Activated CD8-positive, alpha-beta memory T cell treated with anti-CD3 and anti-CD28 coated beads, Interleukin-2, amount 50 U/mL, for 4 hours (primary cell): ENCODE results near the gene DNASE1.

ENCODE experiments used
- DNase-seq: peaks from one replicate; pipeline ENCODE4 v3.0.0-alpha.2; 2020

The DNASE1 gene

DNA sequence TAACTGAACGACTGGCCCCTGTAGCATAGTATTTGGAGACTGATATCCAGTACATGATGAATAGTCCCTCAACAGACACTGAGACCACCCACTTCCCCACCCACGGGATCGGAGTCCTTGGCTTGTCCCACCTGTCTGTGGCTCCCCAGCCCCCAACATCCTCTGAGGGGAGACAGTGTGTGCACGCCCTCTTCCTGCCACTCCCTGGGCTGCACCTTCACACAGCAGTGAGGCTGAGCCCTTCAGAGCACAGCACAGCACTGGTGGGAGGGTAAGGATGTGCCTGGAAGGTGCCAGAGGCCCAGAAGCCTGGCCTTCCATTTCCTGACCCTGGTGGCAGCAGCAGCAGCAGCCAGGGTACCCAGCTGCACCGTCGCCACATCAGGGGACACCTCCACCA is 11.0 kb downstream of the DNASE1 start:
- peak; percentile 47 for DNase-seq

DNA sequence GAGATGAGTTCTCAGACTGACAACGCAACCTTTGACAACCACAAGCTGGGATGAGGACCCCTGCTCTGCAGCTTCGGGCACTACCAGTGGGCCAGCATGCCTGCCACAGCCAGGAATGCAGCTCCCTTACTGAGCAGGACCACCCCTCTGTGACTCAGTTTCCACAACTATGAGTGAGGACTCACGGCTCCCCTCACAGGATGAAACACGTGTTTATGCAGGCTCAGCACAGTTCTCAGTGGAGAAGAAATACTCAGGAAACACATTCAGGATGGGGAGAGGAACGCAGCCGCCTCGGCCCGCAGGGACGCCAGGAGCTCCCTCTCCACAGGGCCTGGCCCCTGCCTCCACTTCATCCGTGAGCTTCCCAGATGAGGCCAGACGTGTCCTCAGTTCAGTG is 14.1 kb downstream of the DNASE1 start:
- DNase-seq, result no peak

DNA sequence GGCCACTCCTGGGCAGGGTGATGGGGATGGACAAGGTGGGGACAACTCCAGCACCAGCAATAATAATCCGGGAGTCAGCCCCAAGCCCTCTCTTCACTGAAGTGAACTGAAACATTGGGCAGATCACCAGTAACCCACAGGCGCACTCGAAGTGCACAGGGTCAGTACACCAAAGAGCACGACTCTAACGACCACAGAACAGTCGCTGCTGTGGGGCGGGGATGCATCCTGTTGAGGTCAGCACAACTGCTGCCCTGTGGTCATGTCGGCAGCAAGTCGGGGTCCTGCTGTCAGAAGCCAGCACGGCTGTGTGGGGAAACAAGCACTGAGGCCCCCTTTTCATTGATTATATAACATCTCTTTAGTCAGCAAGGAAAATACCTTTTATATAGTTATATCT is 14.6 kb downstream of the DNASE1 start:
- no peak for DNase-seq

DNA sequence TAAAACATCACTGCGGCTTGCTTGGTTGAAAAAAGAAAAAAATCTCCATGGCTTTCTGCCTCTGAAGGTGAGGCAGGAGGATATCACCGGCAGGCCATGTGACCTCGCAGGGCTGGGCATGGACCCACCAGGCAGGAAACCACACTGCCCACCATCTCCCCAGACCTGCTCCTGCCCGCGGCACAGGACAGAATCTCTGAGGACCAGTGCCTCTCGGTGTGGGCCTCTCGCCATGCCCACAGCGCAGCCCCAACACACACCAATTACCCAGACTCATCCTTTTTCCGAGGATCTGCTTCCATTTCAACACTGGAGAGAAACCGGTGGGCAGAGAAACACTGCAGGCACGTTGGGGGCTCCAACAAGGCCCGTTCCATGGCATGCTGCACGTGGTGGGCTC is 16.2 kb downstream of the DNASE1 start:
- no peak for DNase-seq

DNA sequence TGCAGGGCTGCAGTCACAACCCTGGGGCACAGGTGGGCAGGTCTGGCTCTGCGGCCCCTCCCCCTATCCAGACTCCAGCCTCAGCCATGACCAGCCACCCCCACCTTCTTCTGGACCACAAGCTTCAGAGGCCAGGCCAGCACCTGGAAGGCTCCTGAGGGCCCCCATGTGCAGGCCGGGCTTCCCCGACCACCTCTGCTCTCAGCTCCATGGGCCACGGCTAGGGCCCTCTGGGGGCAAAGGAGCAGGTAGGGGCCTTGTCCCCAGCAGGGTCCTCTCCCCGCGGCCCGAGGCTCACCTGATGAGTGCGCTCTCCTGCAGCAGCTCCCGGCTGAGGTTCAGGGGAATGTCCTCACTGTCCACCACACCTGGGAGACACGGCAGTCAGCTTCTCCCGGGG is 16.9 kb downstream of the DNASE1 start:
- no peak for DNase-seq

DNA sequence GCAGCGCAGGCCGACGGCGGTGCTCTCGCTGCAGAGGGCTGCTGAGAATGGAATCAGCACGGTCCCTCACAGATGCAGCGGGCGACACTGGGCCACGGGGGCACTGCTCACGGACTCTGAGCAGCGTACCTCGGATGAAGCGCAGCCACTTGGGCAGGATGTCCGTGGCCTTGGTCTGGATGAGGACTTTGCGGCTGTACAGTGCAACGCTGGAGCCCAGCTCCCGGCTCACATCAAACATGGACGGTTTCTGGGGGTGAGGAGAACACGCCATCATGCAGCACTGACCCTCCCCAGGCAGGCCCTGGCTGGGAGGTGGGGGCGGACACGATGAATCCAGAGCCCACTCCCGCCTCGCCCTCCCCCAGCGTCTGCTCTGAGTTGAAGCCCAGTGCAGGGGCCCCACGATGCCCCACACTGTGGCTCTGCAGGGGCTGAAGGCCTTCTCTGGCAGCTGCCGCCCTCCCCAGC is 18.1 kb downstream of the DNASE1 start:
- no peak for DNase-seq

DNA sequence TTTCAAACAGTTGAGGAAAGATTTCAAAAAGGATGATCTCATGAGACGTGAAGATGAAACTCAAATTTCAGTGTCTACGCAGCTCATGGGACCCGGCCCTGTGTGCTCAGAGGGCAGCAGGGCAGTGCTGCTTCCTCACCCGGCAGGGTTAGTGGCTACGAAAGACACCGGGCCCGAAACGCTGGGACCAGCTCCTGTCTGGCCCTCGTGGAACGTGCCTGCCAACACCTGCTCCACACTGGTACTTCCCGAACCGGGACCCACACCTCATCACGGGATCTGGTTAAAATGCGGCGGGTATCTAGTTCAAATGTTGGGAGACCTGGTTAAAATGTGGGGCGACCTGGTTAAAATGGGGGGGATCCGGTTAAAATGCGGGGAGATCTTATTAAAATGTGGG is 18.7 kb downstream of the DNASE1 start:
- DNase-seq, result no peak

DNA sequence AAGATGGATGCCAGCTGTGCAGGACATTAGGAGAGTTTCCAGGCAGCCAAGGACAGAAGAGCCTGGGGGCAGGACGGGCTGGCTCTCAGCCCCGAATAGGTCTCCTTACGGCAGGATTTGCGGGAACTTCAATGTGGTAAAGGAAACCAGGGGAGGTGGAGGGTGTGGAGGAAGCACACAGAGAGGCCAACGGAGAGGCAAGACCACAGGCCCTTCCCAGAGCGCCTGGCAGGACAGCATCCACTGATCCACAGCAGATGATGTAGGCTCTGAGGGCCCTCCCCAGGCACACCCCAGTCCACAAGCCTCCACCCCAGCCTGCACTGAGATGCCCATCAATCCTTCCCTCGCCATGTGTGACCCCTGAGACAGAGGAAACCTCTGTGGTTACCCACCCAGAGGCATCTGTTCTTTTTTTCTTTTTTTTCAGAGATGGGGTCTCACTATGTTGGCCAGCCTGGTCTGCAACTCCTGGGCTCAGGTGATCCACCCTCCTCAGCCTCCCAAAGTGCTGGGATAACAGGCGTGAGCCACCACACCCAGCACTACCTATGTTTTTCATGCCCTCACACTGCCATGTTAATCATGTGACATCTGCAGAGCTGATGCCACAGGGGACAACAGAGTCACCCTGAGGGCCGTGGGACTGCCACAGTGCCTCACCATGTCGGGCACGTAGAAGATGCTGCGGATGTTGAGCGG is 19.3 kb downstream of the DNASE1 start:
- no peak for DNase-seq

DNA sequence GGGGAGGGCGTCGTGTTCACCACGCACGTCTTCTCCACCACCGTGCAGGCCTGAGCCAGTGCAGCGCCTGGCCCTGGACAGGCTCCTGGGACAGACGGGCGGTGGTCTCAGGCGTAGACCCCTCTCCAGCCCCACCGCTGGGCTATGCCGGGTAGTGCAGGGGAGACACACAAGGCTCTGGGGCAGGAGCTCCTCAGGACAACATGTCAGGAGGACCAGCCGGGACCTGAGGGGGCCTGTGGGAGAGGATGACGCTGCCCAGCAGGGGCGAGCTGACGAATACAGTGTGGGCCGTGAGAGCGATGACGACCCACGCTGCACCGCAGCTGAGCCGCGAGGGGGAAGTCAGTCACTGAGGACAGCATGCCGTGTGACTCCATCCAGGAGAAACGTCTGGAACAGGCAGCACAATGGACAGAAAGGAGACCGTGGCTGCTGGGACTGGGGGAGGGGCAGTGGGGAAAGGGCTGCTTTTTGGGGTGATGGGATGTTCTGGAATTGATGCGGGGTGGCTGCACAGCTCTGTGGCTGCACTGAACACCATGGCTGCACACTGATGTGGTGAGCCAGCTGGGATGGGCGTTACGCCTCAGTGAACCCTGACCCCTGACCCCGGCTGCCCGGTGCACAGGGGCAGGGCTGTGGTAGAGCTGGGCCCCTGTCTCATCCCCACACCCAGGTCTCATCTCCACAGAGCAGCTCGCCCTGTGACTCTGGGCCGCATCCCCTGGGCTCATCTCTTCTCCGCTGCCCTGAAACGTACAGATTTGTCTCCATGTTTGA is 20.2 kb downstream of the DNASE1 start:
- no peak for DNase-seq

DNA sequence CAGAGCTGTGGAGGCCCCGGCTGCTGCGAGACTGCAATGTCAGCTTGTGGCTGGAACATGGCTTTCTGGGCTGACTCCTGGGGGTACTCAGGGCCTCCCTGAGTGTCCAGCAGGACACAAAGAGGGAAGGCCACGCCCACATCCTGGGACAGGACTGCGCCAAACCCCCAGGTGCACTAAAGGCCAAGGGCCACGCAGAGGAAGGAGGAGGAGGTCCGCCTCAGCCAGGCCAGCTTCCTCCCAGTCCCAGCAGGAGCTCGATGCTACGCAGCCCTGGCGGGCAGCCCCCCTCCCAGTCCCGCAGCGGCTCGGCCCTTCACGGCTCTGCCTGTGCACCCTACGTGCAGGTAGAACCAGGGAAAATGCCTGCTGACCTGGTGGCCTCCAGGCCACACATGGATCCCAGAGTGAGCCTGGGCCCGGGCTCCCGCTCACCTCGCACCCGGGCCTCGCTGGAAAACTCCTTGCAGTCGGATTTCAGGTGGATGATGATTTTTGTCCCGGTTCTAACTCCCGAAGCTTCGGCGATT is 21.2 kb downstream of the DNASE1 start:
- no peak for DNase-seq

DNA sequence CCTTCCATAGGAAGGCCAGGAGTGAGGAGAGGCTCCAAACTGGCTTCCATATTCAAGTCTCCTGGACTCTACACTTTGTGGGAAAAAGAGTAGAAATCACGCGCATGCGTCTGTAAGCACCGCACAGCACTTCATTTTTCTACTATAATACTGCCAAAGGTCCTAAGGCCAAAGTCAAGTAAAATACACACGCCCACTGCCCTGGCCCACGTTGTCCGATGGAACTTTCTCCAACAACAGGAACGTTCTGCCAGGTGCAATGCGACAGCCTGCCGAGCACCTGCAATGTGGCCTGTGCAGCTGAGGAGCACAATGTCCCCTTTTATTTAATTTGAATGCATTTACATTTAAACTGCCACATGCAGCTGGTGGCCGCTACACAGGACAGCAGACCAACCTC is 23.5 kb downstream of the DNASE1 start:
- DNase-seq, result no peak

DNA sequence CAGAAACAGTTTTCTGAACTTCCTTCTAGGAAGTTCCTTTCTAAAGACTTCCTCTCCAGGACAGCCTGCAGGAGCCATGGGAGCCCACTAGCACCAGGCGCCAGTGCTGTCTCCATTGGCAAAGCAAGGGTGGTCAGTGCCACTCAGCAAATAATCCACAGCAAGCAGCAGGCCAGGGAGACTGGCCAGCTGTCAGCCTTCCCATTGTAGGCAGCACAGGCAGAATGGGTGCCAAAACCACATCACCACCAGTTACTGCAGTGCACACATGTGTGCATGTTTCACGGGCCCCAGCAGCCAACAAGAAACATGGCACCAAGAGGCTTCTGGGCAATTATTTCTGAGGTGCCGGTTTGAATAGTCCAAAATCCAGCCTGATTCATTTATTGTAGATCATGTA is 26.7 kb downstream of the DNASE1 start:
- no peak for DNase-seq

DNA sequence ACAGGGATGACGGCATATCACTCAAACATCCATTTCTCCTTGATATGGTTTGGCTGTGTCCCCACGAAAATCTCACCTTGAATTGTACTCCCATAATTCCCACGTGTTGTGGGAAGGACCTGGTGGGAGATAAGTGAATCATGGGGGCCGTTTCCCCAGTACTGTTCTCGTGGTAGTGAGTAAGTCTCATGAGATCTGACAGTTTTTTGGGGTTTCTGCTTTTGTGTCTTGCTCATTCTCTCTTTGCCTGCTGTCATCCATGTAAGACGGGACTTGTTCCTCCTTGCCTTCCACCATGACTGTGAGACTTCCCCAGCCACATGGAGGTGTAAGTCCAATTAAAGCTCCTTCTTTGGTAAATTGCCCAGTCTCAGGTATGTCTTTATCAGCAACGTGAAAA is 32.5 kb downstream of the DNASE1 start:
- no peak for DNase-seq

DNA sequence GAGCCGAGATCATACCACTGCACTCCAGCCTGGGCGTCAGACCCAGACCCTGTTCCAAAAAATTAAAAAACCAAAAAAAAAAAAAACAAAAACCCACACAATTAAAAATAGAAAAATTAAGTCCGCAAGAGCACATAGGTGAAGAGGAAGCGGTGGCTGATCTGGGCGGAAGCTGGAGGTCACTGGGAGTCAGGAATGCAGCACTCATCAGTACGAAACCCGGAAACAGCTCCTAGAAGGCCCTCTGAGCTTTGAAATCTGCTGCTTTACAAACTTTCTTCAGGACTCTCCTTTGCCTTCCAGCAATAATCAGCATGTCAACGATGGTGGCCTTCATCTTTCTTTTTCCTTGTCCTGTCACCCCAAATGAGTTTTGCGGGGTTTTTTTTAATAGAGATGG is 33.3 kb downstream of the DNASE1 start:
- DNase-seq, result no peak

DNA sequence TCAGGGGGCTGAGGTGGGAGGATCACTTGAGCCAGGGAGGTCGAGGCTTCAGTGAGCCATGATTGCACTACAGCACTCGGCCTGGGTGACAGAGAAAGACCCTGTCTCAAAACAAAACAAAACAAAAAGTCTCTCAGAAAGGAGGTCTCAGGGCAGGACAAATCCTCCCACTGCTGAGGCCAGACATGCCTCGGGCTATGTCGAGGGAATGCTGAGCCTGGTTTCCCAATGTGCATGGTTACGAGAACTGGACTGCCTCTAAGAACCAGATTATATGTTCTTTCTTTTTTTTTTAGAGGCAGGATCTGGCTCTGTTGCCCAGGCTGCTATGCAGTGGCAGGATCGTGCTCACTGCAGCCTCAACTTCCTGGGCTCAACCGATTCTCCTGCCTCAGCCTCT is 35.2 kb downstream of the DNASE1 start:
- no peak for DNase-seq

DNA sequence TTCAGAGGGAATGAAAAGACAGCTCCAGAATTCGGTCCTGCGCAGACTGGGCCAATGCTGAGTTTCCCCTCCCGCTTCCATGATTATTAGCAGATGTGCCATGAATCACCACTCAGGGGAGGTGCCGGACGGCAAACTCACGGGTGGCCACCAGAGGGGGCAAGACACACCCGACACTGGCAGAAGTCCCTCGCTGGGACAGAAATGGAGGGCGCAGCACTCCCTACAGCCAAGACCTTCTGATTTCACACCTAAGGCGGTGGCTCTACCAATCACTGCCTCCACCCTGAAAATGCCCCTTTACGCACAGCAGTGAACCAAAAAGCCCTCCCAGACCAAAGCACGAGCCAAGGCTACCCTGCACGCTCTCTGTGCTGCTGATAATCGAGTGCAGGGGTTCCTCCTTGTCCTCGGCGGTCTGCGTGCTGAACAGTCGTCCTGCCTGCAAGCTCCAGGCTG is 36.0 kb downstream of the DNASE1 start:
- peak; percentile 88 for DNase-seq

DNA sequence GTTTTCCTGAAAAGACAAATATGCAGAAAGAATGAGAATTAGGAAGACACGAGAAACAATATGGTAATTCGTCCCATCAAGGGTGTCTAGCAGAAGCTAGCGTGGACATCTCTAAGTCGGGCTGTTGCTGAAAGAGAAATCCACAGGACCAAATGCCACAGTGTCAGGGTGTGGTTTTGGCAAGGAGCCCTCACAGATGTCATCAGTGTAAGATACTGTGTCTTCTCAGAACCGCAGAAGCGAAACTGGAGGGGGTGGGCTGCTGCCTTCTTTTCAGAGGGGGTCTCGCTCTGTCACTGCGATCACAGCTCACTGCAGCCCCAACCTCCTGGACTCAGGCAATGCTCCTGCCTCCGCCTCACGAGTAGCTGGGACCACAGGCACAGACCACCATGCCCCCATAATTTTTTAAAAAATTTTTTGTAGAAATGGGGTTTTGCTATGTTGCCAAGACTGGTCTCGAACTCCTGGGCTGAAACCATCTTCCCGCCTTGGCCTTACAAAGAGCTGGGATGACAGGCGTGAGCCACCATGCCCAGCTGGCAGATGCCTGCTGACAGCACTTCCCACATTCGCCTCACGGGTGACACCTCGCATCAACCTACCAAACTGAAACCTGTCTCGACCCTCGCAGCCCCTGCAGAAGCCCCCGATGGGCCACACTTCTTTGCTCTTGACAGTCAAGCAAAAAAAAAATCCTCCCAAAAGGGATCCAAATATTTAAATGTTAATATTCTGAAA is 36.7 kb downstream of the DNASE1 start:
- no peak for DNase-seq

DNA sequence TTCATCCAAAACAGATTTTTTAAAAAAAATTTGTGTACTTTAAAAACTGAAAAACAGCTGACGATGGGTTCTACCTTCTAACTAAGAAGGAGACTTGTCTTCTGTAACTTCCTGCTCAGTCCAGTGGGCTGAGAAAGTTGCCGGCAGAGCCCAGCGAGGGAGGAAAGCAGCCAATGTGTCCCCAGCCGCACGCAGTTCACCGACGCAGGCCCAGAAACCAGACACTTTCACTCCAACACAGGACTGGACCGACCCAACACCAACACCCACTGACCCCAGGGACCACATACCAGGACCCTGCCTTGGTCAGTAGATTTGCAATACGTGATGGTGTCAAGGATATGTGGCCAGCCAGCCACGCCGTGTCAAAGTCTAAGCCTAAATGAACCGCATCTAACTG is 37.3 kb downstream of the DNASE1 start:
- no peak for DNase-seq

DNA sequence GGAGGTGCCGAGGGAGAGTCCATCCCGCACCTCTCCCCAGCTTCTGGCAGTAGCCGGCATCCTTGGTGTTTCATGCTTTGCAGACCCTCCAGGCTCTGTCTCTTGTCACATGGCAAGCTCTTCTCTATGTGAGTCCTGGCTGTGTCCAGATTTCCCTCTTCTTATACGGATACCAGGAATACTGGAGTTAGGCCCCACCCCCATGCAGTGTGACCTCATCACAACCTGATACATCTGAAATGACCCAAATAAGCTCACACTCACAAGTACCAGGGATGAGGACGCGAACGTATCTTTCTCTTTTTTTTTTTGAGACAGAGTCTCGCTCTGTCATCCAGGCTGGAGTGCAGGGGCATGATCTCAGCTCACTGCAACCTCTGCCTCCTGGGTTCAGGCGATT is 39.6 kb downstream of the DNASE1 start:
- no peak for DNase-seq

DNA sequence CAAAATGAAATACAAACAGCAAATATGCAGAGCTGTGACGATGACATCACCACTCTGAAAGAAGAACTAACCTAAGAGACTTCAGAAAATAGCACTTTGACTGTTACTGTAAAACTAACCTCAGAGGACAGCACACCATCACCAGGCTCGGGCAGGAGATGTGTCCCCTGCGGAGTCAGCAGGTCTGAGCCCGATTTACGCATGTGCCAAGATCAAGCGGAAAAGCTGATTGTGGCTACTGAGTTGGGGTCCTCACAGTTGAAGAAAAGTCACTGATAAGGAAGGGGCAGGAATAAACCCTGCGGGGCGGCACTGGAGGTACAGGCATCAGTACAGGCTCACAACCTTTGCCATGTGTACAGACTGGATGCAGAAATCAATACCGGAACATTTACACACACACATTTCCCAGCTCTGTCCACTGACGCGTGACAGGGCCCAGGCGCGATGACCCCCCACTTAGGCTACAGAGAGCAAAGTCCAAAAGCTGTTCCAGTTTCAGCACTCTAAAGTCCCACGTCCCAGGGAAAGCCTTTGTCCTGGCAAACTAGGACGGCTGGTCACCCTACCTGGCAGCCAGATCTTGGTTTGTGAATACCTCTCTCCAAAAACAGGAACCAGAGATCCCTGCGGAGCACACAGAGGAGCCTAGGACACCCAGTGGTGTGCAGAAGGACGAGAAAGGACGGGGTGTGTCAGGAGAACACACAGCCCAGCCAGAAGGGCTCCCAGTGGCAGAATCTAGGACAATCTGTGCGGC is 41.3 kb downstream of the DNASE1 start:
- no peak for DNase-seq

DNA sequence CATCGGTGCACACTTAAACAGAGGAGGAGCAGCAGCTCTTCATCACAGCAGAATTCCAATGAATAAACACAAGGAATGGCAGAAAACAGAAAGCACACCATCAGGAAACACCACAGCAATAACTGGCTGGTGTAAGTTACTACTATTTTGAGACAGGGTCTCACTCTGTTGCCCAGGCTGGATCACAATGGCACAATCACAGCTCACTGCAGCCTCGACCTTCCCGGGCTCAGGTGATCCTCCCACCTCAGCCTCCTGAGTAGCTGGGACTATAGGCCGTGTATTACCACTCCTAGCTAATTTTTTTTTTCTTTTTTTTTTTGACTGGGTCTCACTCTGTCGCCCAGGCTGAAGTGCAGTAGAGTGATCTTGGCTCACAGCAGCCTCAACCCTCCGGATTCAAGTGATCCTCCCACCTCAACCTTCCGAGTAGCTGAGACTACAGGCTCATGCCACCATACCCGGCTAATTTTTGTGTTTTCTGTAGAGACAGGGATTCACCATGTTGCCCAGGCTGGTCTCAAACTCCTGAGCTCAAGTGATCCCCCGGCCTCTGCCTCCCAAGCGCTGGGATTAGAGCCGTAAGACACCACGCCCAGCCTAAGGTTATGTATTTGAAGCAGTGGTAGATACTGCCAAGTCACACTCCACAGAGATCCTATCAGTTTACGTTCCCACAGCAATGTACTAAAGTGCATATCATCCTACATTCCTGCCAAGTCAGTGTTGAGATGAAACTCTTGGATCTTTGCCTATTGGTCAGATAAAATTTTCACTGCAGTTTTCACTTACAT is 42.1 kb downstream of the DNASE1 start:
- no peak for DNase-seq

DNA sequence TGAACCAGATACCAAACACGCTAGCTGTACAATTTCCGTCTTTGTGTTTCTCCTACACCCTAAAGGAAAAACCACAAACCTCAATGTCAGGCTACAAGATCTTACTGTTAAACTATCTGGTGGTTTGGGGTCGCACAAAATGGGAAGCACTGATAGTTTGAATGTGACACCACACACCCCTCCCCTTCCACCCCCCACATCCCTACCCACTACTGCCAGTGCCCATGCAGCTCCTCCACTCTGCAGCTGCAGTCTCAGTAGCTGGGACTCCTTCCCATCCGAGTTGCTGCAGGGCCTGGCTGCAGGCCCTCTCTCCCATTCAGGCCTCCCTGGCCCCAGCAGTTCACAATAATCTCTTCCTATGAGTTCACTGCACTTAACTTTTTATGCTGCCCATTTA is 44.5 kb downstream of the DNASE1 start:
- no peak for DNase-seq
